GM13977 (cell line): ENCODE results near the gene TFRC.
"Not testable (repeated sequence)": the region's sequence is repeated elsewhere in the genome, so short reads cannot be mapped to it uniquely, and the experiment has no call there.

Experiments used
- DNase-seq: peaks from one replicate; pipeline ENCODE4 v3.0.0; 2012; ENCODE audit warnings: low spot score
- in situ Hi-C: fragments of 300-500 bp; cut with MboI; formaldehyde crosslinking; loops from one replicate; pipeline ENCODE4 v1.12.0; 2022; ENCODE audit warnings: low sequenced_read_pairs, low pct_unique_long_range_greater_than_20kb, mixed read lengths, inconsistent platforms; ENCODE audit not compliant: unreplicated experiment
- TF ChIP-seq, protein P1 (sequence below): IDR thresholded peaks from 2 replicates; pipeline ENCODE4 v1.5.1; 2012; ENCODE audit warnings: mild to moderate bottlenecking, control low read depth; ENCODE audit not compliant: insufficient read depth; ENCODE audit errors: extremely low read depth, missing control alignments

TFRC gene

GRCh38 chr3:196121066-196121465, 39.2 kb upstream of the TFRC start:
- in situ Hi-C loops = no loop called here
- DNase-seq = no peak
- TF ChIP-seq, protein P1, sequence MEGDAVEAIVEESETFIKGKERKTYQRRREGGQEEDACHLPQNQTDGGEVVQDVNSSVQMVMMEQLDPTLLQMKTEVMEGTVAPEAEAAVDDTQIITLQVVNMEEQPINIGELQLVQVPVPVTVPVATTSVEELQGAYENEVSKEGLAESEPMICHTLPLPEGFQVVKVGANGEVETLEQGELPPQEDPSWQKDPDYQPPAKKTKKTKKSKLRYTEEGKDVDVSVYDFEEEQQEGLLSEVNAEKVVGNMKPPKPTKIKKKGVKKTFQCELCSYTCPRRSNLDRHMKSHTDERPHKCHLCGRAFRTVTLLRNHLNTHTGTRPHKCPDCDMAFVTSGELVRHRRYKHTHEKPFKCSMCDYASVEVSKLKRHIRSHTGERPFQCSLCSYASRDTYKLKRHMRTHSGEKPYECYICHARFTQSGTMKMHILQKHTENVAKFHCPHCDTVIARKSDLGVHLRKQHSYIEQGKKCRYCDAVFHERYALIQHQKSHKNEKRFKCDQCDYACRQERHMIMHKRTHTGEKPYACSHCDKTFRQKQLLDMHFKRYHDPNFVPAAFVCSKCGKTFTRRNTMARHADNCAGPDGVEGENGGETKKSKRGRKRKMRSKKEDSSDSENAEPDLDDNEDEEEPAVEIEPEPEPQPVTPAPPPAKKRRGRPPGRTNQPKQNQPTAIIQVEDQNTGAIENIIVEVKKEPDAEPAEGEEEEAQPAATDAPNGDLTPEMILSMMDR = no peak

DNA sequence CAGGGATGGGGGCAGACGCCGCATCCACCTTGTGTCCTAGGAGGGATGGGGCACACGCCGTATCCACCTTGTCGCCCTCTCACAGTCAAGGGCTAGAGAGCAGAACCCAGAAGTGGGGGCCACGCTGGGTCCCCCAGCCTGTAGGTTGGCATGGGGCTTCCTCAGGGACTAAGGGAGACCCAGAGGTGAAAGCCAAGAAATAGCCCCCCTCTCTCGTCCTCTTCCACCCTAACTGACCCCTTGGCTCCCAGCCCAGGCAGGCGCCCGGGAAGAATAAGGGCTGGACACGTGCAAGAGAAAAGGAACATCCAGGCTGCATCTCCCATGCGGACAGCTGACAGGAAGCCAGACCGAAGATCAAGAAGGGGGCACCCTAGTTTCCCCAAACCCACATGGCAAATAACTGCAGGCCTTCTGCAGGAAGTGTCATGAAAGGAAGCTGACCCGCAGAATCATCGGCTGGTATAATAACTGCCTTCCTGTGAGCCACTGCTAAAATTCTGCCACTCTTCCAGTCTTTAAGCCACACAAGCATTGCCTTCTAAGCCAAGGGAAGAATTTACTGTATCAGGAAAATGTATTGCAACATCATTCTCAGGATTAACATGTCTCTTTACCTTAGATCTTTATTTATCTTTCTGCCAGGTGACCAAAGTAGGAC, 38.5 kb upstream of the TFRC start:
- in situ Hi-C loops = no loop called here
- DNase-seq = no peak
- TF ChIP-seq, protein P1 = no peak

GRCh38 chr3:196117809-196118208, 35.9 kb upstream of the TFRC start:
- TF ChIP-seq, protein P1 = no peak
- DNase-seq = no peak
- in situ Hi-C loops = no loop called here

DNA sequence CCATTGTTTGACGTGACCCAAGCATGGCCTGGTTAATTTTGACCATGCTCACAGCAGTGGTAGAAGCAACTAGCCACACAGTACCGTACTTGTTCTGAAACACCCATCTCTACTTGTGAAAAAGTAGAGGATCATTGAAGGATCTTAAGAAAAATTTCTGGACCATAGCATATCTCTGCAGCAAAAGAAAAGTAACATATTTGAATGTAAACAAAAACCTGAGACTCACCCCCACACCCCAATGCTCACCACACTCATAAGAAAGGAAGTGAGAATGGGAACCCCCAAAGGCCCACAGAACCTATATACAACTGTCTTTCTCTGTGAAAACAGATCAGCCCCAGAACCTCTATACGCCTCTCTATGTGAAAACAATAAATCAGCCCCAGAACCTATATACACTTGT, 33.8 kb upstream of the TFRC start:
- in situ Hi-C loops = no loop called here
- TF ChIP-seq, protein P1 = no peak
- DNase-seq = peak; percentile 75

- in situ Hi-C loops = no loop called here
- DNase-seq = peak; percentile 71
- TF ChIP-seq, protein P1 = no peak
Observed at GRCh38 chr3:196111939-196112386, 30.1 kb upstream of the TFRC start.

DNA sequence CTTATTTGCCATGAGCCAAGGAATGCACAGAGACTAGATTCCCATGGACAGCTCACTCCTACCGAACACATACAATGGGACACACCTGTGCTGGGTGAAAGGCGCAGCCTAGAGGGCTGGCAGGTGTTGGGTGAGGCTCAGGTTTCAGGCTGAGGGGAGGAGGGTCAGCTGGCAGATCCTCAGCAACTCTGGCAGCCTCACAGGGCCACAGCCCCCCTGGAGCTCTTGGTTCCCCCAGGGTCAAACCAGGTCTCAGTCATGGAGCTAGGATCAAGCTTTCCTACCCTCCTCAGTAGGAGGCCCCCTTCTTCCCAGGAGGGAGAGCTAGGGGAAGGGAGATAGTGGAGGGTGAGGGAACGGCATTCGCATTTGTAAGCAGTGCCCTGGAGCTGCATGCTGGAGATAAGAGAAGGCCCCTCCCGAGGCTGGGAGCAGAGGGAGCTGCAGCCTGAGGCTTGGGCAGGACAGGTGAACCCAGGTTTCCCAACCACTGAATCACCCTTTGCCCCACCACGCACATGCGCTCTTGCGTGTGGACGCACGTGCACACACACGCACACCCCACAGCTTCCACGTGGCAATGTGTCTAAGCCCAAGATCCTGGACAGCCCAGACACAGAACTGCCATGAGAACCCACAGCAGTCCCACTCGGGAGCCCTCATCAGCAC, 26.3 kb upstream of the TFRC start:
- TF ChIP-seq, protein P1 = no peak
- in situ Hi-C loops = no loop called here
- no peak for DNase-seq

GRCh38 chr3:196104707-196105106, 22.8 kb upstream of the TFRC start:
- in situ Hi-C loops, DNase-seq: not testable (repeated sequence)

GRCh38 chr3:196098365-196098980, 16.6 kb upstream of the TFRC start:
- DNase-seq, in situ Hi-C loops: not testable (repeated sequence)
